GM12892 (cell line): ENCODE data around the gene KCNN1.

ENCODE experiments used
- POLR2A ChIP-seq: IDR thresholded peaks from 2 replicates; pipeline ENCODE4 v1.6.1; 2011; ENCODE audit warnings: low read depth, low read length, control low read depth
- POLR2AphosphoS5 ChIP-seq: IDR thresholded peaks from 2 replicates; pipeline ENCODE4 v1.6.1; 2011; ENCODE audit warnings: low read depth, low read length, control low read depth

DNA sequence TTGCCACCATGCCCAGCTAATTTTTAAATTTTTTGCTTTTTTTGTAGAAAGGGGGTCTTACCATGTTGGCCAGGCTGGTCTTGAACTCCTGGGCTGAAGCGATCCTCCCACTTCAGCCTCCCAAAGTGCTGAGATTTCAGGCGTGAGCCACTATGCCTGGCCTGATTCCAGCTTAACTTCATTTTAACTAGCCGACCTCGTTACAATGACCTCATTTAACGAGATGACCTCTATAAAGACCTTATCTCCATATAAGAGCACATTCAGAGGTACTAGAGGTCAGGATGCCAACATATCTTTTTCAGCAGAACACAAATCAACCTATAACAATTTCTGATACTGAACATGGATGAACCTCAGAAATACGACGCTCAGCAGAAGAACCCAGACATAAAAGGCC, 10.6 kb downstream of the KCNN1 start:
- TF ChIP-seq POLR2AphosphoS5 (no peak), POLR2A (no peak)
